SK-MEL-5 (cell line): ENCODE measurements around the gene FAM221A. TPM values are rescaled to one million over a fixed set of nuclear protein-coding genes. Genes with fewer than 3 reads are reported as not detected.
"Not testable (repeated sequence)": the region's sequence is repeated elsewhere in the genome, so short reads cannot be mapped to it uniquely, and the experiment has no call there.

Experiments used
- DNase-seq: peaks from one replicate; pipeline ENCODE4 v3.0.0-alpha.2; 2016; ENCODE audit warnings: low read depth, low spot score
- in situ Hi-C: cut with HindIII; loops from 2 replicates; pipeline ENCODE4 v1.10.0; 2016; ENCODE audit warnings: low sequenced_read_pairs, high pct_unique_total_duplicates, low pct_unique_long_range_greater_than_20kb
- total RNA-seq: library from RNA; depleted of rRNA; stranded (reverse); fragments of >200 nt; shearing (Covaris generic); gene quantifications from 2 replicates; pipeline ENCODE4 v1.2.3, GENCODE V29; 2014

Gene FAM221A
- total RNA-seq, 1 experiment from 2014 or later, result 0.50 TPM

DNA sequence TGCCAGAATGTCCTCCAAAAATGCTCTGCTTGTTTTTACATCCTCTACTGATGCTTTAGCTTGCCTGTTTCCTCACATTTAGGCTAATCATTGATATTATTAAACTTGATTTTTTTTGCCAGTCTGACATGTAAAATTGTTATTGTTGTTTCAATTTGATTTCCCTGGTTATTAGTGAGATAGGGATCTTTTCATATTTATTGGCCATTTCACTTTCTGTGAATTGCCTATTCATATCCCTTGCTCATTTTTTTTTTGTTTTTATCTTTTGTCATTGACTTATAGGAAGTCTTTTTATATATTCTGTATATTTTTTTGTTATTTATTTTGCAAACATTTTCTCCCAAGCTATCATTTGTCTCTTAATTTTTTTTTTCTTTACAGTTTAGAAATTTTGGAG, 13.2 kb downstream of the FAM221A start:
- in situ Hi-C loops, result no loop called here
- no peak for DNase-seq

DNA sequence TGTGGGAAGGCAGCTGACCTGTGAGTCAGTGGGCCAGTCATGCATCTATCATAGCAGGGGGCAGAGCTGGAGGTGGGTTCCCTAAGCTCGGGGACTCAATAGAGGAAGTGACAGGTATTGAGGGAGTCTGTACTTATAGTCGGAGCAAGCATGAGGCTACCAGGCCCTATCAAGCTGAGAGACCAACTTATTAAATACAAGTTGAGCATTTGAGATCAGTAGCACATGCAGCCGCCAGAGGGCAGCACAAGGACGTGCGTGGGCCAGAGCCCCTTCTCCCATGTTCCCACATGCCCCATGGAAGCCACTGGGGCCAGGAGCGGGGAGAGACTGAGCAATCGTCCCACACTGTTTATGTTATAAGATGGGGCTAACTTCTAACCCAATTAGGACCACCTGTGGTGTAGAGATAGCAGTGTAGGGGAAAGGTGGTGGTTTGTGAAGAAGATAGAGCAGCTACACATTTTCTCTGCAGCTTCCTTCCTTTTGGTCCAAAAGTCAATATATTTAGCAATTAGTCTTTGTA, 17.0 kb downstream of the FAM221A start:
- in situ Hi-C loops, result no loop called here
- DNase-seq, result peak; percentile 93

DNA sequence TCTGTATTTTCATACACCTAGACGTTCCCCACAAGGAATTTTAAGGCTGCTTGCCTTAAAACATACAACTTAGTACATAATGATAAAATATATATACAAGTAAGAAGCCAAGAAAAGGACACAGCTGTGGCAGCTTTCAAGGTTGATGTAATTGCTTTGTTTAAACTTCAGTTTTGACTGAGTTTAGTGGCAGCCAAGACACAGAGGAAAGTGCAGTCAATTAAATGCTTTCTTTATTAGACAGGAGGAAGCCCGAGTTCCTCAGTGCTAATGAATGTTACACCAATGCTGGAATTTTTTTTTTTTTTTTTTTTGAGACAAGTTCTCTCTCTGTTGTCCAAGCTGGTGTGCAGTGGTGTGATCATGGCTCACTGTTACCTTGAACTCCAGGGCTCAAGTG, 18.8 kb downstream of the FAM221A start:
- in situ Hi-C loops, result no loop called here

DNA sequence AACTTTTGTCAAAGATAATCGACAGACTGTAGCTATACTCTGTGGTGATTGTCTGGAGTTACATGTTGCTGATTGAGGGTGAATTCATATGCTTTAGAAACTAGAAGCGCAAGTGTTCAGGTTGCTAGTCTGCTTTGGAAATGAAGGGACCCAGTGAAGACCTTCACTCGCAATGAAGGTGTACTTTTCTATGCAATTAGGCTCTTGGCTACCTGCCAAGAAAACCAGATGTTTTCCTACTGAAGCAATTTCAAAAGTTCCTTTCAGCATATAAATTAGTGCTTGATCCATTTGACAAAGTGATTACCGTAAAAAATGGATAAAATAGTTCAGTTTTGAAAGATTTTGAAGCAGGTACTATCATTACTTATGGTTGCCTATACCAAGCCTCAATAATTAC, 20.0 kb downstream of the FAM221A start:
- in situ Hi-C loops, result no loop called here
- DNase-seq, result no peak

More for the DNA sequence above, 18.8 kb downstream of the FAM221A start:
- no peak for DNase-seq

DNA sequence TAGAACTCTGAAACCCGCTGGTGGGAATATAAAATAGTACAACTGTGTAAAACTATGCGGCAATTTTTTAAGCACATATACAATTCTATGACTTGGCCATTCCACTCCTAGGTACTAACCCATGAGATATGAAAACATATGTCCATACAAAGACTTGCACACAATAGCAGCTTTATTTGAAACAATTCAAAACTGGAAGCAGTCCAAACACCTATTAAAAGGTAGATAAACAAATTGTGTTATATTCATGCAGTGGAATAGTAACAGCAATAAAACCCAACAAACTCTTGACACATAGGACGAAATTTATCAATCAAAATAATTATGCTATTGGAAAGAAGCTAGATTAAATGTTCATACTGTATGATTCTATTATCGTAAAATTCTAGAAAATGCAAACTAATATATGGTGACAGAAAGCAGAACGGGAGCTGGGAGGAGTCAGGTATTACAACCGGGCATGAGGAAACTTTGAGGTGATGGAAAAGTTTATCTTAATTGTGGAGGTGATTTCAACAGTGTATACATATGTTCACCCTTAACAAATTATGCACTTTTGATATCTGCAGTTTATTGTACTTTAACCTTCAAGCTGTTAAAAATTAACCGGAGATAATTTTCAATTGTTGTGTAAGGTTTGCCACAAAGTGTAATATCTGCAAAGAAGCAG, 29.2 kb downstream of the FAM221A start:
- no peak for DNase-seq
- in situ Hi-C loops, result no loop called here

DNA sequence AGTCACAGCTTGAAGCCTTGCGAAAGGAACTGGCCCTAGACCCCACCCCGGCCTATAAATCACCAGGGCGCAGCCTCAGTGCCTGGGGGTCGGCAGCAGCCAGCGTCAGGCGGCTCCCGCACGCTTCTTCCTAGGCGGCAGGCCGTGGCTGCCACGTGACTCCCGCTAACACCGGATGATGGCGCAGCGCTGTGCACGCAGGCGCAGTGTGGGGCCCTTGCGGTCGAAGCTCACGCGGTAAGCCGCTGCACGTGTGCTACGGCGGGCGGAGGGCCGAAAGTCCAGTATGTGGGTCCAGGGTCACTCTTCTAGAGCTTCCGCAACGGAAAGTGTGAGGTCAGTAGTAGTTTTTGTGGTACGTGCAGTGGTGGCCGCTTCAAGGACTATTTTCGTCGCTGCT, 30.0 kb downstream of the FAM221A start, which contains the start of gene STK31:
TSS of gene STK31 (plus strand) at position 220 of the 400 bp plus-strand sequence. CDS start at position 287, 67 bp downstream.
- in situ Hi-C loops, result no loop called here
- no peak for DNase-seq

DNA sequence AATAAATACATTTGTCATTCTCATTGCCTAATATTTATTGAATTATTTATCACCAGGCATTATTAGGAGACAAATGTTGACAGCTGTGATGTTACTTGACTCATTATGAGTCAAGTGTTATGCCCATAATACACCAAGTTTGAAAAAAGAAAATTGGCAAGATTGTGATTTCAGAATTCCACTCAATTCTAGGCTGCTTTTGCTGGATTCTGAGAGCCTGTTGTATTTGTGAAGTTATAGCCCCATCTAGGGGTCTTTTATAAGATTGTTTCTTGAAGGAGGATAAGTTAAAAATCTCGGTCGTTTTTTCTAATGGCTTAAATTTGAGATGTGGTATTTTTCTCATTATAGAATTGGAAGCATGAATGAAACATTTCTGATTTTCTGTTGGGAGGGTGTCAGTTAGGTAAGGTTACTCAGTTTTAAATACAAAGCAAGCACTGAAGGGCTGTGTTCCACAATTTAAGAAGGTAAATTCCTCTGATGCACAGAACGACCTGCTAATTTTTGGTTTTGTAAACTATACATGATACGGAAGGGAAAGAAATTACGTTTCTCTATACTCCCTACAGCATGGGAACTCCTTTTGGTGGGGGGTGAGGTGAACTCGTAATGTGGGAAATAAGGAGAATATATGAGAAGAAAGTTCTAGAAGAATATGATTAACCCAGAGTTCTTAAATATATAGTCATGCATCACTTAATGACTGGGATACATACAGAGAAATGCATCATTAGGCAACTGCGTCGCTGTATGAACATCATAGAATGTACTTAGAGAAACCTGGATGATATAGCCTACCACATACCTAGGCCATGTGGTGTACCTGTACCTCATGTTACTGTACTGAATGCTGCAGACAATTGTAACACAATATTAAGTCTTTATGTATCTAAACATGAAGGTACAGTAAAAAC, 32.6 kb downstream of the FAM221A start:
- DNase-seq, result peak; percentile 79
- in situ Hi-C loops, result no loop called here

DNA sequence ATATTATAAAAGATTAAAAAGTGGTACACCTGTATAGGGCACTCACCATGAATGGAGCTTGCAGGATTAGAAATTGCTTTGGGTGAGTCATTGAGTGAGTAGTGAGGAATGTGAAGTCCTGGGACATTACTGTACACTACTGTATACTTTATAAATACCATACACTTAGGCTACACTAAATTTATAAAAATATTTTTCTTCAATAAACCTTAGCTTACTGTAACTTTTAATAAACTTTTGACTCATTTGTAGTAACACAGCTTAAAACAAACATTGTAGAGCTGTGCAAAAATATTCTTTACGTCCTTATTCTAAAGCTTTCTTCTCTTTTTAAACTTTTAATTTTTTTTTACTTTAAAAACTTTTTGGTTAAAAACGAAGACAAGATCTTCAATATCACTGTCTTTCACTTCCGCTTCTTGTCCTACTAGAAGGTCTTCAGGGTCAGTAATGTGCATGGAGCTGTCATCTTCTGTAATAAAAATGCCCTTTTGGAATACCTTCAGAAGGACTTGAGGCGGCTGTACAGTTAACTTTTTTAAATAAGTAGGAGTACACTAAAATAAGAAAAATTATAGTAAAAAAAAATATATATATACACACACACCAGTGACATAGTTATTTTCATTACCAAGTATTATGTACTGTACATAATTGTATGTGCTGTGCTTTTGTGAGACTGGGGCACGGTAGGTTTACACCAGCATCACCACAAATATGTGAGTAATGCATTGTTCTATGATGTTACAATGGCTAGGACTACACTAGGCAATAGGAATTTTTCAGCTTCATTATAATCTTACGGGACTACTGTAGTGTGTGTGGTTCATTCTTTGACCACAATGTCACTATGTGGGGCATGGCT, 33.5 kb downstream of the FAM221A start:
- DNase-seq, result no peak
- in situ Hi-C loops, result no loop called here

DNA sequence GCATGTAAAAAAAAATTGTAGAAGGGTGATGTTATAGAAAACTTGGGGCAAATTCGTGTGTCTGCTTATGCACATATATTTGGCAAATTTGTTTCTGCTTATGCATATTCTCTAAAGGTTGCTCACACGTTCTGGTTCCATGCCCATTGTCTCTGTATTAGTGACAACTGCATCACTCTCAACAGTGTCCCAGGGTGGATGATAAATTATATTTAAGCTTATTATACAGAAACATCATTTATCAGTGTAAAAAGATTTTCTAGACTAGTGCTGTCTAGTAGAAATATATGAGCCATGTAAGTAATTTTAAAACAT, 34.1 kb downstream of the FAM221A start:
- in situ Hi-C loops, result no loop called here
- no peak for DNase-seq

DNA sequence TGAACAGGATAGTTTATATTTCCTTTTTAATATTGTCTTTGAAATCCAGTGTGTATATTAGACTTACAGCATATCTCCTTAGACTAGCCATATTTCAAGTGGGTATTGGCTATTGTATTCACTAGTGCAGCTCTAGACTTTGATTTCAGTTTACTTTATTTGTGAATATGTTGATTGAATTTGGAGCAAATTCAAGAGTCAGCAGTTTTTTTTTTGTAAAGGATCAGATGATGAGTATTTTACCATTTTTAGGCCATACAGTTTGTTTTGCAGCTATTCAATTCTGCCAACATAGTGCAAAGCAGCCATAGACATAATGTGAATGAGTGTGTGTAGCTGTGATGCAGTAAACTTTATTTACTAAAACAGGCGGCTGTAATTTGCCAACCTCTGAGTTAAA, 34.6 kb downstream of the FAM221A start:
- no peak for DNase-seq
- in situ Hi-C loops, result no loop called here

DNA sequence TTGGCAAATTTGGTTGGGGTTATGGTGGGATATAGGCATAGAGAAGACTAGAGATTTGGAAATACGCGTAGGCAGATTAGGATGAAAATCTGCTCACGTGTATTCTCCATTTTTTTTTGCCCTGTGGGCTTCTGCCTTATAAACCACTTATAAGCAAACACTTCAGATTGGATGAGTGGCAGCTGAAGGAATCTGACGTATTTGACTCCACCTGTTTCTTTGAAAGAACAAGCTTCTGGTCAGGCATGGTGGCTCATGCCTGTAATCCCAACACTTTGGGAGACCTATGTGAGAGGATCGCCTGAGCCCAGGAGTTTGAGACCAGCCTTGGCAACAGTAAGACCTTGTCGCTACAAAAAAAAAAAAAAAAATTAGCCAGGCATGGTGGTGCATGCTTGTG, 35.1 kb downstream of the FAM221A start:
- in situ Hi-C loops, result no loop called here
- no peak for DNase-seq

DNA sequence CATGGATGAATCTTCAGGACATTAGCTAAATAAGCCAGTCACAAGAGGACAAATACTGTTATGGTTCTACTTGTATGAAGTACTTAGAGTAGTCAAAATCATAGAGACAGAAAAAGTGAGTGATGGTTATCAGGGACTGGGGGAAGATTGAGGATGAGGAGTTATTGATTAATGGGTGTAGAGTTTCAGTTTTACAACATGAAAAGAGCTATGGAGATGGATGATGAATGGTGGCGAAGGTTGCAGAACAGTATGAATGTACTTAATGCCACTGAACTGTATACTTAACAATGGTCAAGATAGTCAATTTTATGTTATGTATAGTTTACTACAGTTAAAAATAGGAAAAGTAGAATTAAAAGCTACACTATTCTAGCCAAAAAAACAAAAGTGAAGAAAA, 37.8 kb downstream of the FAM221A start:
- in situ Hi-C loops, result no loop called here
- DNase-seq, result no peak

DNA sequence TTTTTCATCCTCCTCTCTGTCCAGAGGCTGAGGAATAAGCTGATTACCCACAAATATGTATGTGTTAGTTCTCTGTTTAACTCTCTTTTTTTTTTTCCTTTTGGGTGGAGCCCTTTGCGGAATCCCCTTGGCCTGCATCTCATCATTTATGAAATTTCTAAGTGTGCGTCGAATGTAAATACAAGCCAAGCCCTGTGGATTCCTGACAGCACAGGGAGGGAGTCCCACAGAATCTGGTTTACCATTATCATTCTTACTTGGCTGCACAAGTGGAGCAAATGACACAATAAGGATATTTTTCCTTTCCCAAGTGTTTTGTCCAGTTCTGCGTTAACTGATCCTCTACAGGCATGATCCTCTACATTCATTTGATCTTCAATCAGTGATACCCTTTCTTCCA, 41.5 kb downstream of the FAM221A start:
- in situ Hi-C loops, result no loop called here
- DNase-seq, result no peak

DNA sequence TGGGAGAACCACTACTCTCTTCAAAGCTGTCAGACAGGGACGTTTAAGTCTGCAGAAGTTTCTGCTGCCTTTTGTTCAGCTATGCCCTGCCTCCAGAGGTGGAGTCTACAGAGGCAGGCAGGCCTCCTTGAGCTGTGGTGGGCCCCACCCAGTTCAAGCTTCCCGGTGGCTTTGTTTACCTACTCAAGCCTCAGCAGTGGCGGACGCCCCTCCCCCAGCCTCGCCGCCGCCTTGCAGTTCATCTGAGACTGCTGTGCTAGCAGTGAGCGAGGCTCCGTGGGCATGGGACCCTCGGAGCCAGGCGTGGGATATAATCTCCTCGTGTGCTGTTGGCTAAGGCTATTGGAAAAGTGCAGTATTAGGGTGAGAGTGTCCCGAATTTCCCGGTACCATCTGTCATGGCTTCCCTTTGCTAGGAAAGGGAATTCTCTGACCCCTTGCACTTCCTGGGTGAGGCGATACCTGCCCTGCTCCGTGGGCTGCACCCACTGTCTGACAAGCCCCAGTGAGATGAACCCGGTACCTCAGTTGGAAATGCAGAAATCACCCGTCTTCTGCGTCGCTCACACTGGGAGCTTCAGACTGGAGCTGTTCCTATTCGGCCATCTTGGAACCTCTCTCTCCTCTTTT, 42.7 kb downstream of the FAM221A start:
- DNase-seq, in situ Hi-C loops: not testable (repeated sequence)

DNA sequence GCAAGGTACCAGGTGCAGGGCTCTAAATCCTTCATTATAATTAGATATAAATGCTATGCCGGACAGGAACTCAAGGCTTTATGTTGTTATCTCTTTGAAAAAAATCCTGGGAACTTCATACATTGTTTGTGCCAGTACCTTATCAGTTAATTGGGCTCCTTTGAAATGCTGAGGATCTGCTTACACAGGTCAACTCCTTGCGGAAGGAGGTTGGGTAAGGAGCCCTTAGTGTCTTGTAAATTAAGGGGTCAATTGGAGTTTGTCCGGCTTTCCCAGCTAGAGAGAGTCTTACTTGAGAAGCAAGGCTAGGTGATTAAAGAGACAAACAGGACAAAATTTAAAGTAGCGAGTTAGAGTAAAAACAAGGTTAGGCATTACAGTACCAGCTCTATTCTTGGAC, 44.1 kb downstream of the FAM221A start:
- DNase-seq, in situ Hi-C loops: not testable (repeated sequence)

DNA sequence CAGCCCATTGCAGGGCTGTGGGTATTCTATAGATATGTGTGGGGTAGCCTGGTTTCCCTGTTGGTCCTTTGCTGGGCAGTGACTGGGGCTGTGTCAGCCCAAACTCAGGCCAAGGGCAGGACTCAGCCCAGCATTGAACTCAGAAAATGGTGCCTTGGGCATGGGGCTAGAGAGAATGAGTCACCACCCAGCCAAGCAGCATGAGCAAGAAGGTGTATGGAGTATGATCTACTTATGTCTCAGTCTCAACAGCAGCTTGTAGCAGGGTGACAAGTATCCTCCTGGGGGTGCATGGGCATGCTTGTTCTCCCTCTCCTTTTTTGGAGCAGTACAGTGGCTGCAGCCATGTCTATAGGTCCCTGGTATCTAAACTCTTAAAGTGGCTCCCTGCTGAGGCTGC, 62.1 kb downstream of the FAM221A start:
- in situ Hi-C loops, result no loop called here

DNA sequence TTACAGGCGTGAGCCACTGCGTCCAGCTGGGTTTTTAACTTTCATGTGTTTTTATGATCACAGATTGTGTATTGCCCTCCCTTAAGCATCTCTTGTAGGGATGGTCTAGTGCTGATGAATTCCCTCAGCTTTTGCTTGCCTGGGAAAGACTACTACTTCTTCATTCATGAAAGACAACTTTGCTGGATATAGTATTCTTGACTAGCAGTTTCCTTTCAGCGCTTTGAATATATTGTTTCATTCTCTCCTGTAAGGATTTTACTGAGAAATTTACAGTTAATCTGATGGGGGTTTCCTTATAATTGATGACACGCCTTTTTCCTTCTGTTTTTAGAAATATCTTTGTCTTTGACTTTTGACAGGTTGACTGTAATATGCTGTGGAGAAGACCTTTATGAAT, 63.2 kb downstream of the FAM221A start:
- in situ Hi-C loops, result no loop called here
- no peak for DNase-seq

More for the DNA sequence above, 62.1 kb downstream of the FAM221A start:
- no peak for DNase-seq
